KG1 (cell line): Measurements from ENCODE around the gene HDAC9.

Experiments
- DNase-seq: peaks from one replicate; lab custom pipeline; 2025; lab: John Stamatoyannopoulos, UW

Gene HDAC9

DNA sequence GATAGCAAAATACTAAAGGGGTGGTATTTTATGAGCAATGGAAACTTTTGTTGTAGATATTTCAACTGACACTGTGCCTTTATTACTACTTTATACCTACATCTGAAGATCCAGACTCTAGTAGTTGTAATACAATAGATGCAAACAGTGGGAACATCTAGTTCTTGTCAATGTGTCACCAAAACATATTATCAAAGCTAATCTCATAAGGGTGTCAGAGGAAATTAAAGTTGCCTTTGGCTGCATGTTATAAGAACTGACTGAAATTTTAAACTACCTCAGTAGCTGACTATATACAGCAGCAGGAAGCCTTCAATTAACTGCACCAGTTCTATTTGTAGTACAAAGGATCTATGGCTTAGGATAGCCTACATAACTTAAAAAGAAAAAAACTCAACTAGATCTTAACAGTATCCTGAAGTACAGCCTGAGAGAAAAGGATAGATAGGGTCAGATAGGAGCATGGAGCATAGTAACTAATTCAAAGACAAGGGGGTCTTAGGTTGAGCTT lies 30.9 kb downstream of the HDAC9 start:
- DNase-seq = no peak

DNA sequence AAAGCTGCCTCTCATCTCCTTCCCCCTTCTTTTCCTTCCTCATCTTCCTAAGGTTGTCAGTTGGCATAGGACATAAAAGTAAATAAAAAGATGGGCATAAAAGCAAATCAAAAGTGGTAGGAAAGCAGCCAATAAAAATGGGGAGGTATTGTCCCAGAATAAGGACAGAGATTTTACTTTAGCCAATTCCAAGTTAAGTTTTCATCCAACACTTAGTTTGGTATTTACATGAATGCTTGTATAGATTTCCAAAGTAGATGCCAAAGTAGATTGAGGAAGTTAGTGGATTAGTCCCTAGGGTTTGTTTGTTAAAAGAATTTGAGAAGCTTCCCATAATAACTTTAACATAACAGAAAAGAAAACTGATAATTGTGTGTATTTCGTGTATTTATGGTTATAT lies 33.7 kb downstream of the HDAC9 start:
- DNase-seq = no peak

DNA sequence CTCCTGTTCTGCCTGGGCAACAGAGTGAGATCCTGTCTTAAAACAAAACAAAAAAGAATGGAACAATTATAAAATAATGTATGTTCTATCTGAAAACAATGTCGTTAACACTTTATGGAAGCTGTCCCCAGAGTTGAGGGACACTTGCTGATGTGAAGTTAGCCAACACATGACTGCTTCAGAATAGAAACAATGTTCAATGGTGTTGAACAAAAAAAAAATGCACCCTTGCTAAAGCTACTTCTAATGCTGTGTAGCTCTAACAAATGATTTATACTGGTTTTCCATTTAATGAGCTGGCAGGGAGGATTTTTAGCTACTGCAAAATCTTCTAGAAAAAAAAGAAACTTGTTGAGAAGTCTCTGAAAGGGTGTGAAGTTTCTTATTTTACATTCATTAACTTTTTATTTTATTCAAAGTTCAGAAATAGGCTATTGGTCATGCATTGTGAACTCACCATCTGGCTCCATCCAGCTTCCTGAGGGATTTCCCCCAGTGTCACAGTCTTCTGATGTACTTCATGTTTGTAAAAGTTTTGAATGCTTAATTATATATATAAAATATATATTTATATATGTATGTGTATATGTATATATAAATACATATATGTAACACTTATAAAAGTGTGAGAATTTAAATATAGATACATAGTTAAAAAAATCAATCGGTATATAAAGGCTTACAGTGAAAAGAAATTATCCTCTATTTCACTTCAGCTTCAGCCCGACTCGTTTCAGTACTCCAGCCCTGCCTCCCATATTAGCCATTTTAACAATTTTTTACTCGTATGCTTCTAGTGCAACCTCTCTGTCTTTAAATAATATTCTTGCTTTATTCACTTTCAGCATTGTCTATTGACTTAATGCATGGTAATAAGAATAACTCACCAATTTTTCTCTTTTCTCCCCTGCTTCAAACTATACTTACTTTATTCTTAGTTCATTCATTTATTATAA lies 35.0 kb downstream of the HDAC9 start:
- no peak for DNase-seq

DNA sequence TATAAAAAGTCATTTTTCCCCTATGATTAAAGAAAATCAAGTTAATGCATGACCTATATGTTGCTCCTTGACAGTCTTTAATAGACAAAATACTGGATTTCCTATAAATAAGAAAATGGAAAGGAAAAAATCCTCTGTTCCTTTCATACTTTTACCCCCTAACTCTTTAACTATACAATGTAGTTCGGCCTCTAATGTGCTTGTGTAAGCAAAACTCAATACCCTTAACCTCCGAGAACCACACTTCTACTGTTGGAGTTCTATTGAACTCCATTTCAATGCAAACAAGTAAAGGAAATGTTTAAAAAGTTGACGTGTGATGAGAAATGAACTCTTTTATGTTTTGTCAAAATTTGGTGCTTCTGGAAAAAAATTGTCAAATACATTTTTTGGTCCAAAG lies 36.0 kb downstream of the HDAC9 start:
- DNase-seq = no peak

GRCh38 chr7:18532813-18533212 lies 37.3 kb downstream of the HDAC9 start:
- DNase-seq = no peak

DNA sequence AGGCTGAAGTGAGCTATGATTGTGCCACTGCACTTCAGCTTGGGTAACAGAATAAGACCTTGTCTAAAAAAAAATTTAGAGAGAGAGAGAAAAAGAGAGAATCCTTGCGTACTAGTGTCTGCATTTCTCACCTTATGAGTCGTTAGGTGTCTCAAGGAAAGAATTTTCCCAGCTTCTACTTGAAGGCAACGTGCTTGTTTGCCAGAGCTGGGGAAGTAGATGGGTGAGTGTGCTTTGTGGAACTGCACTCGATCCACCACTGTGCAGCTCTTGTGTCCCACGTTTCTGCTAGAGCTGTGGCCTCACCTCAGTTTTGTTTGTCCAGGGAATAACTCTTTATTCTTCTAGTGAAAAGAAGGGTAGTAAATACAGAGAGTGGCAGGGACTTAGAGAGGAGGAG lies 38.9 kb downstream of the HDAC9 start:
- DNase-seq = no peak

GRCh38 chr7:18535810-18536415 lies 40.4 kb downstream of the HDAC9 start:
- DNase-seq = no peak

GRCh38 chr7:18536486-18536885 lies 40.9 kb downstream of the HDAC9 start:
- no peak for DNase-seq

DNA sequence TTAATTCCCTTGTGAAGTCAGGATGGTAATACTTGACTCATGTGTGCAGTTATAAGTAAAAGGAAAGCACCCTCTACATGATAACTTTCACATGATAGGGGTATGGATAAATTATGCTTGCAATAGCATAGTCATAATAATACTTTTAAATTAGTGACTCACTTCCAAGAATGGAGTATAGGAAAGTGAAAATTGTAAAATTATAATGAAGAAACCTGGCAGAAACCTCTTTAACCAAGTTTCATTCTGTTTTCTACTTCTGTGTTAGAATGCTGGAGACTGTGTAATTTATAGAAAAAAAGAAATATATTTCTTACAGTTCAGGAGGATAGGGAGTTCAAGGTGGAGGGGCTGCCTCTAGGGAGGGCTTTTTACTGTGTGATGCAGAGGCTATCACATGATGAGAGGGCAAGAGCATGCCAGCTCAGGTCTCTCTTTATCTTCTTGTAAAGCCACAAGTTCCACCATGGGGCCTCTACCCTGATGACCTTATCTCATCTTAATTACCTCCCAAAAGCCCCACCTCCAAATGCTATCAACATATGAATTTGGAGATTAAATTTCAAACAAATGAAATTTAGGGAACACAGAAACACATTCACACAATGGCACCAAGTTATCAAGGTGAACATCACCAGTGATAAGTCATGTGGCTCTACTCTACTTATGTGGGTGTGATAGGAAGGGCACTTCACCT lies 43.2 kb downstream of the HDAC9 start:
- no peak for DNase-seq

GRCh38 chr7:18540396-18540795 lies 44.8 kb downstream of the HDAC9 start:
- DNase-seq = no peak

- DNase-seq = no peak
Measured at GRCh38 chr7:18541181-18541870, 45.8 kb downstream of the HDAC9 start.

DNA sequence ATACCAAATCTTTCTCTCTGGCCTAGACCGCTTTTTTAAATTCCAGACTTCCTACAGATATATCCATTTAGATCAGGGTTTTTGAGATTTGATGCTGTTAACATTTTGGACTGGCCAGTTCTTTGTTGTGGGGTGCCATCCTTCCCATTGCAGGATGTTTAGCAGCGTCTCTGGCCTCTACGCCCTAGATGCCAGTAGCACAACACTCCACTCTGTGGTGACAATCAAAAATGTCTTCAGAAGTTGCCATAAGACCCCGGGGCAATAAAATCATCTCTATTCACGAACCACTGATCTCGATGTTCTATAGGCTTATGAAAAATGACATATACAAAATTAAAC lies 46.3 kb downstream of the HDAC9 start:
- DNase-seq = no peak

DNA sequence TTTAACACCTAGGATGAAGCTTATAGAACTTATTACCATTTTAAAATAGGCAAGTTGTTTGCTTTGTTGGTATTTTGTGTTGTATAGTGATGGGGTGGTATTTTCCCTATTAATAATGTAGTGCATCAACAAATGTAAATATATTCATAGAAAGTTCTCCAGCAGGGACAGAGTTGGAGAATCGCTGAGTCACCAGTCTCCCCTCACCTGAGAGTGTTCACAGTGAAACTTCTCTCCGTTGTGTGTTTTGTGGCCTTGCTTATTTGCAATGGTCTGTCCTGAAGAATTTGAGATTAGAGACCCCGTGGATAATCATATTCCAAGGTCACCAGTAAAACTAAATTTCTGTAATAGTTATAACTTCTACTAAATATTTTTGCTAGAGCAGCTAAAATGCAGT lies 51.0 kb downstream of the HDAC9 start:
- no peak for DNase-seq

DNA sequence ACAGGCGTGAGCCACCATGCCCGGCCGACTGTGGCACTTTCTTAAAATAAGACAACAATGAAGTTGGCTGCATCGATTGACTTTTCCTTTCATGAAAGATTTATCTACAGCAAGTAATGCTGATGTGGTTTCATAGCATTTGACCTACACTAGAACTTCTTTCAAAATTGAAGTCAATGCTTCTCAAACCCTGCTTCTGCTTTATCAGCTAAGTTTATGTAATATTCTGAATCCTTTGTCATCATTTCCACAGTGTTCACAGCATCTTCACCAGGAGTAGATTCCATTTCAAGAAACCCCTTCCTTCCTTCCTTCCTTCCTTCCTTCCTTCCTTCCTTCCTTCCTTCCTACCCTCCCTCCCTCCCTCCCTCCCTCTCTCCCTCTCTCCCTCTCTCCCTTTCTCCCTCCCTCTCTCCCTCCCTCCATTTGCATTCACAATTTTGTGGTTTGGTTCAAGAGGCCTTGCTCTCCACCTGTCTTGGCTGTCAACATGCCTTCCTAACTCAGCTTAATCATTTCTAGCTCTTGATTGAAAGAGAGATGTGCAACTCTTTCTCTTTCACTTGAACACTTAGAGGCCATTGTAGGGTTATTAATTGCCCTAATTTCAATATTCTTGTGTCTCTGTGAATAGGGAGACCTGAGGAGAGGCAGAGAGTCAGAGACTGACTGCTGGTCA lies 52.1 kb downstream of the HDAC9 start:
- DNase-seq = no peak

DNA sequence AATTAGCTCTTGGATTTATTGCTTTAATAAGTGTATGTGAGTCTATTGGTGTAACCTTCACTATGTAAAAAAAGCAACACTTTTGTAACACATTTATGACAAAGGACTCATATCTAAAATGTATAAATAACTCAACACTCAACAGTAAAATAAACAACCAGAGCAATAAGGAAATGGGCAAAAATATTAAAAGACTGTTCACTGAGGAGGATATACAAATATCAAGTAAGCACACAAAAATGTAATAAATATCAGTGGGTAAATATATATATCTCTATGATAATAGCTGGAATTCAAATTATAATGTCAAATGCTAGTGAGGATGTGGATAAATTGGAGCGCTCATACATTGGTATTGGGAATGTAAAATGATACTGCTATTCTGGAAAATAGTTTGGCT lies 53.0 kb downstream of the HDAC9 start:
- no peak for DNase-seq

- no peak for DNase-seq
Measured at GRCh38 chr7:18550574-18550973, 55.0 kb downstream of the HDAC9 start.

DNA sequence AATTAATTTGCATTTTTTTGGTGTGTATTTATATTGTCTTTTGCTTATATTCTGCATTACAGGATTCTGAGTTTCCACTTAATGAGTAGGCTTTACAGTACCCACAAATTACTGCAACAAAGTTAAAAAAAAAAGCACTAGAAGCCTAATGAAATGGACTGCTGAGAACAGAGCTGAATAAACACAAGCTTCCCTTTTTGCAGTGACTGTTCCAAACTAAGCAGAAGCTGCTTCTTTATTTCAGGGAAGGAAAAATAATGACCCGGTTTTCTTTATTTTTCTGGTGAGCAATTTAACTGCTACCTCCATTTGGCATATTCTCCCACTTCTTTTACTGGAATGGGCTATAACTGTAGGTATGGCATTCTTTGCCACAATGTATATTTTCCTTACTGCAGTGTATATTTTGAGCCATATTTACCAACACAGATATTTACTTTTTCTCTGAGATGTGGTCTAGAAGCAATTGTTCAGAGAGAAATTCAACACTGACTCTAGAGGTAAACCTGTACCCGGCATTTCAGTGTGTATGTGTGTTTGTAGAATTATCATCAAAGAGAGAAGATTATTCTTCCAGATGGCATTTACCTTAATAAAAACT lies 56.9 kb downstream of the HDAC9 start:
- DNase-seq = no peak

- DNase-seq = no peak
Measured at GRCh38 chr7:18552943-18553604, 57.5 kb downstream of the HDAC9 start.

- DNase-seq = no peak
Measured at GRCh38 chr7:18553605-18554003, 58.1 kb downstream of the HDAC9 start.

DNA sequence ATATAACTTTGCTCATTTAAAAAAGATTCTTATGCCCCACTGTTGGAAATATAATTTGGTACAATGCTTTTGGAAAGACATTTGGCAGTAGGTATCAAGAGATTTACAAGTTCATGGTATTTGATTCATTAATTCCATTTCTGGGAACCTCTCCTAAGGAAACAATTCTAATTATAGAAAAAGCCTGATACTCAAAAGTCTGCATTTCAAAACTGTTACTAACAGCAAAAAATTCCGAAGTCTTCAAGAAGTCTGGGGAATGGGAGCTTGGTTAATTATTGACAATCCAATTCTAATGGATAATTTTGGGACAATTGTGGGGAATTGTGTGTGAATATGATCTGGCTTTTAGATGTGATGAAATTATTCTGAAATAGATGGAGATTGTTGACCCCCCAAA lies 59.6 kb downstream of the HDAC9 start:
- no peak for DNase-seq

GRCh38 chr7:18555968-18556367 lies 60.4 kb downstream of the HDAC9 start:
- no peak for DNase-seq
